Activated T-cell treated with anti-CD3 and anti-CD28 coated beads for 4 hours (primary cell): Measurements from ENCODE around the gene SOCS1.

Experiments used
- DNase-seq: peaks from one replicate; pipeline ENCODE4 v3.0.0-alpha.2; 2020

Gene SOCS1

DNA sequence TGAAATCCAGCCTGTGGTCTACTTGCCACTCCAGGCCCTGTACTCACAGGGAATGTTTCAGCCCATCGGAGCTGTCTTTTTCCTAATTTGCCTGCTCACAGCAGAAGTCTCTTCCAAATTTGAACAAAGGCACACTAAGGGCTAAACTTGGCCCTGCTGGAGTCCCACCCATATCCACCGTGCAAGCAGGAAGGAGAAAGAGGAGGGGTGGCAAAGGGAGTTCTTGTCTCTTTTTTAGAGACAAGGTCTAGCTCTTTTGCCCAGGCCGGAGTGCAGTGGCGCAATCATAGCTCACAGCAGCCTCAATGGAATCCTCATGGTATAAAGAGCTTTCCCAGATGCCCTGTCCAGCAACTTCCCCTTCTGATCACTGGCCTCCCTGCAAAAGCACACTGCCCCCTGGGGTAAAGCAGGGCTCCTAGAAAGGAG, 27.8 kb upstream of the SOCS1 start:
- no peak for DNase-seq

DNA sequence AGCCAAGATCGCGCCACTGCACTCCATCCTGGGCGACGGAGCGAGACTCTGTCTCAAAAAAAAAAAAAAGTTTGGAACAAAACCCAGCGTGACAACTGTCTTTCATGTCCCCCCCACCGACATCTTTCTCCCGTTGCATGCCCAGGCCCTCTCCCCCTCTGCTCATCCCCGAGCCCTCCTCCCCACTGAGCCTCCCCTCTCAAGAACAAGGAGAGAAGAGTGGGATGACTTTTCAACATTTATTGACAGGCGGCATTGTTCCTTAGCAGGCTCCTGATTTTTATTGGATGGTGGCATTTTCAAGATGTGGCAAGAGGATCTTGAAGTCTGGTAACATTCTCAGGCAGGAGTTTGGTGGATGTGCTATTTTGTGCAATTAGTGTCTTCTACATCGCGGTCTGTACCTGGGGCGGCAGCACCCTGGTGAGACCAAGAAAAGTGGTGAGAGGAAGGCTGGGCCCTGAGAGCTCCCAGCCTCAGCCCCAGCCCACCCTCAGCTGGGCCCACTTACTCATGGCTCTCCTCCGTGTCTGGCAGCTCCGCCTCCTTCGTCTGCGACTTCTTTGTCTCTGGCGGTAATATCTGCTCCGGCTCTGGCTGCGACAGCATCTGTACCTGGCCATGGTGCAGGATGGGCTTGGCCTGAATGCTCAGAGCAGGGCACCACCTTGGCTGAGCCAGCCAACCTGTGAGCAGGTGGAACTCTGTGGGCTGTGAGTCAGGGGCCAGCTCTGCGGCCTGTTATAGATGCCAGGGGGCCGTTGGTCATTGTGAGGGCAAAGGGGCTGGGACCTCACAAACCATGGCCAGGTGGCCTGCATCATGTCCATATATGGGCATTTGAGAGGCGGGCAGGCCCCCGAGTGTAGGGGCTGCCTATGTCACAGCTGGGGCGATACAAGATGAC, 24.9 kb upstream of the SOCS1 start, which contains the start of gene PRM1:
Gene PRM1 (minus strand): TSS at position 715 of the 907 bp plus-strand sequence. CDS start 92 bp downstream, at position 623.
- DNase-seq = no peak

DNA sequence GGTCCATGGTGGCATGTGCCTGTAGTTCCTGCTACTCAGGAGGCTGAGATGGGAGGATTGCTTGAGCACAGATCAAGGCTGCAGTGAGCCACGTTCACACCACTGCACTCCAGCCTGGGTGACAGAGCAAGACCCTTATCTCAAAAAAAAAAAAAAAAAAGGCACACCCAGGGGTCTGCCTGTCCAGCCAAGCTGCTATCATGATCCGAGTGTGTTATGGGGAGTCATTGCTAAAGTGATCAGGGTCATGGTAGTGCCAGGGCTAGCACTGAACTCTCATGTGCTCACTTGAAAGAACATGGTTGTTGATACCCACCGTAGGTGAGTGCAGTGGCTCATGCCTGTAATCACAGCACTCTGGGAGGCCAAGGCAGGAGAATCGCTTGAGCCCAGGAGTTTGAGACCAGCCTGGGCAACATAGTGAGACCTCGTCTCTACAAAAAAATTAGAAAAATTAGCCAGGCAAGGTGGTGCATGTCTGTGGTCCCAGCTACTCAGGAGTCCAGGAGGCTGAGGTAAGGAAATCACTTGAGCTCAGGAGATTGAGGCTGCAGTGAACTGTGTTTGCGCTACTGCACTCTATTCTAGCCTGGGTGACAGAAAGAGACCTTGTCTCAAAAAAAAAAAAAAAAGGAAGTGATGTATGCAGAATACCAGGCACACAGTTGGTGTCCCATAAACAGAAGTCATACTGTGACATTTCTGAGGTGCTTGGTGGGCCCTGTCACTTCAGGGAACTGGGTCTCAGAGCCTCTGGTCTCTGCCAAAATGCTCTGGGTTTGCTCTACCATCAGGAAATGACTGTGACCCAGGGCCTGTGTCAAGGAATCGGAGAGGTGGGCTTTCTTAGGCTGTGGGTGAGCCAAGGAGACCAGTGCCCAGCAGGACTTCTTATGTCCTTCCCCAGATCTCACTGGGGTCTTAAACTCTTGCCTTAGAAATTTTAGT, 23.0 kb upstream of the SOCS1 start:
- DNase-seq = no peak

DNA sequence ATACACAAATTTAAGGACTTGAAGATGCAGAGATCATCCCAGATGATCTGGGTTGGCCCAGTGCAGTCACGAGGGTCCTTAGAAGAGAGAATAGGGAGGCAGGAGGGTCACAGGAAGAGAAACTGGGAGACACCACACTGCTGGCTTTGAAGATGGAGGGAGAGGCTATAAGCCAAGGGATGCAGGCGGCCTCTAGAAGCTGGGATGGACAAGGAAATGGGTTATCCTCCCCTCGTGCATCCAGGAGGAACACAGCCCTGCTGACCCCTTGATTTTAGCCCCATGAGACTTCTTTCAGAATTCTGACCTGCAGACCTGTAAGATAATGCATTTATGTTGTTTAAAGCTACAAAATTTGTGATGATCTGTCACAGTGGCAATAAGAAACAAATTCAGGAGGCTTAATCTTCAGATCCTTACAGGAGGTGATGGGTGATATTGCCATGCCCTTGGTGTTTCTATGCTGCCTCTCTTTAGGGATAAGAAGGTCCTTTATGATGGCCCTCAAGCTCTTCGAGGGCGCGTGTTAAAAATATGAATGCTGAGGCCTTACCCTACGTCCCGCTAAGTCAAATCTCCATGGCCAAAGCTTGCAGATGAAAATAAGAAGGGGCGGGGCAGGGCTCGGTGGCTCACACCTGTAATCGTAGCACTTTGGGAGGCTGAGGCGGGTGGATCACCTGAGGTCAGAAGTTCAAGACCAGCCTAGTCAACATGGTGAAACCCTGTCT, 21.8 kb upstream of the SOCS1 start:
- no peak for DNase-seq

DNA sequence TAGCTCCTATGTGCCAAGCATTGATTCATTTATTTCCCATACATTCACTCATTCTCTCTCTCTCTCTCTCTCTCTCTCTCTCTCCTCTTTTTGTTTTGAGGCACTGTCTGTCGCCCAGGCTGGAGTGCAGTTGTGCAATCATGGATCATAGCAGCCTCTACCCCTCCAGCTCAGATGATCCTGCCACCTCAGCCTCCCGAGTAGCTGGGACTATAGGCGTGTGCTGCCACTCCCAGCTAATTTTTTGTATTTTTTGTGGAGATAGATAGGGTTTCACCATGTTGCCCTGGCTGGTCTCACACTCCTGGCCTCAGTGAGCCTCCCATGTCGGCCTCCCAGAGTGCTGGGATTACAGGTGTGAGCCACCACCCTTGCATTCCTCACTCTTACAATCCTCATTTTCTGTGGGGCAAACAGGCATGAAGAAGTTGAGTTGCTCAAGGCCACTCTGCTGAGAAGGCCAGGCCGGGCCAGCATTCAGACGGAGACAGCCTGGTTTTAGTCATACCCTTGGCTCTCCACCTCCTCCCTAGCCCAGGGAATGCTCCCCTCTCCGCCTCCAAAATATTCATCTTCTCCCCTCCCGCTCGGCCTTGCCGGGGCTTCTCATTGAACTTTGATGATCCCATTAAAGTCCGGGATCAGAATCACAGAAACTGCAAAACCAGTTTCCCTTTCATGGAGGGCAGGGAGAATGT, 21.0 kb upstream of the SOCS1 start:
- DNase-seq = no peak

DNA sequence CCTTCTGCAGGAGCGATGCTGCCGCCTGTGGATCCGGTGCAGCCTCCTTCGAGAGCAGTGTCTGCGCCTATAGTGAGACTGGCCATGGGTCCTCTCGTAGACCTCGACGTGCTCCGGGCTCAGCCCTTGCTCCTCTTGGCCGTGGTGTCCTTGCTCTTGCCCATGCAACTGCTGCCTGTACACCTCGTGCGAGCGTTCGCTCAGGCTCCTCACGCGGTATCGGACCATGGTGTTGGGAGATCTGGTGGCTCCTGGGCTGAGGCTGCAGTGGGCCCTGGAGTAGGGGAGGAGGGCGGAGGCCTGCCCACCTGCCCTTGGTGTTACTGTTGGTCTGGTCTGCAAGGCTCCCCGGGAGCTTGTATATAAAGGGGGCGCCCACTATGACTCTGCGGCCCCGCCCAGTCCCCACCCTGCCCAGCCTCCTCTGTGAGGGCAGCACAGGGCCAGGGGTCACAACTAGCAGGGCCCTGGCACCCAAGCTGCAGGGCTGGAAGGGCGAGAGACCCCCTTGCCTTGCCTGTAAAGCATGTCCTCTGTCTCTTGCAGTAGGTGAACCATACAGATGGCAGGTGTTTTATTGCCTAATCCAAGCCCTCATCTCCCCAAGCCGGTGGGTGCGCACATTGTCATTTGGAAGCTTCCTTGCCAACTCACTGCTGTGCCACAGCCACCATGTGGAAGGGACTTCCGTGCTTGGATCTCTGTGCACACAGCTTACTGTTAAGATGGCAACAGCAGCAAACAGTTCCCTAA, 20.3 kb upstream of the SOCS1 start, which contains the start of gene PRM2:
Gene PRM2 (minus strand): TSS at position 338 of the 753 bp plus-strand sequence. CDS start 110 bp downstream, at position 228.
- DNase-seq = no peak

DNA sequence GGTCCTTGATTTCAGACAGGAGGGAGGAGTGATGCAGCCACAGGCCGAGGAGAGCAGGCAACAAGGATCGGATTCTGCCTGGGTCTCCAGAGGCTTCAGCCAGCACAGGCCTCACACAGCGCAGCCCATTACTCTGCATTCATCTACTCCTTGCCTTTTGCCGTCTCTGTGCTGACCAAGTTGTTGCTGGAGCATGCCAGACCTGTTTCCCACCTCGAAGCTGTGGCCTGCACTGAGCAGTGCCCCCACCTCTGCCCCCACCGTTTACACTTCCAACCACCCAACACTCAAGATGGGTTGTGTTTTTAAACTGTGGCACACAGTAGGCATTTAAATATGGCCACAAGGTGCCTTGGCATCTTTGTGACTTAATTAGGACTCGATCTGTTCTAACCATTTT, 19.0 kb upstream of the SOCS1 start:
- no peak for DNase-seq

DNA sequence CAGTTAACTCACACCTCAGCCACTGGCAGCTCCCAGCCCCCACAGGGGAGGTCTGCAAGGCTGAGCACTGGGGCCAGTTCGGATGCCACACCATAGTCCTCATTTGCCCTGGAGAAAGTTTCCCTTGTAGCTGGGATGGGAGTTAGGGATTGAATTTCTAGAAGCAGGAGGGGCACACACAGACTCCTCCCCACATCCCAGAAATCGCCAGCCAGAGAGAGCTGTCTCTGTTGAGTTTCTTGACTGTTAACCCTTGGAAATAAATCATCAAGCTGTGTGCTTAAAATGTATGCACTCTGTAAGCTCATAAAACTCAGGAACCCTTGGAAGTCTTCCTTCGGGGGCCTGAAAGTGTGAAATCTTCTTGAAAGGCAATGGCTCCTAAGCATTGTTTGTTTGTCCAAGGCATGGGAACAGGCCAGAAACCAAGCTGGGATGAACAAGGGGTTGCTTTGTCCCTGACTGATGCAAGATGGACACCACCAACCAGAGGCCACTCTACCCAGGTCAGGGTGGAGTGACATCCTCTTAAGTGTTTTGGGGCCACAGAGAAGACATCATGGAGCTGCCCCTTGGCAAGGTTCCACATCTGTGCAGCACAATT, 17.8 kb upstream of the SOCS1 start:
- DNase-seq = no peak

DNA sequence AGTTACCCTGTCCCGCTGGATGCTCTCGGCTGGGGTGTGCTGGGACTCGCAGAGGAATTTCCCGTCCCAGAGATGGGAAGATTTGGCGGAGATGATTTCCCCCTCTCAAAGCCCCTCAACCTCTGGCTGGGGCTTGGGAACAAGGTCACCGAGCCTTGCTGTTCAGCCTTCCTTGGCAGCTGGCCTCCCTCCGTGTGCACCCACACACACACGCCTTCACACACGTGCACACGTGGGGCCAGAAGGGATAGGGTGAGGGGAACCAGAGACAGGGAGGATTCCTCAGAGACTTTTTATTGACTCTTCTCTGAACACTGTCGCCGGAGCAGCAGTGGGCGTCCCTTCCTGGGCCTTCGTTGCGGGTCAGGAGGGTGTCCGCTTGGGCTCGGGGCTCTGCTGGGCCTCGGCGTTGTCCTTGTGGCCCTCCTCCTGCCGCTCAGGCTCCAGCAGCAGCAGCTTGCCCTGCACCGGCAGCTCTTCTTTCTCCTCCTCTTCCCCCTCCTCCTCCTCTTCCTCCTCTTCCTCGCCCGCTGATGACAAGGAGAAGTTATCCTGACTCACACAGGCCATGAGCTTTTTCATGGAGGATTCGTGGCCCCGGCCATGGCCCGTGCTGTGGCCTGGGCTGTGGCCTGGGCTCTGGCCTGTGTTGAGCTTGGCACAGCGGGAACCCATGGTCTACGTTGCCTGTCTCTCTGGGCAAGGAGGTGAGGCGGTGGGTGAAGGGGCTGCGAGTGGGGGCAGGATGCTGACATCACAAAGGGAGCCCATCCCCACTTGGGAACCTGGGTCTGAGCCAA, 17.1 kb upstream of the SOCS1 start, which contains the start of gene PRM3:
Gene PRM3 (minus strand): TSS at position 709 of the 800 bp plus-strand sequence. CDS start 34 bp downstream, at position 675.
- DNase-seq = no peak

DNA sequence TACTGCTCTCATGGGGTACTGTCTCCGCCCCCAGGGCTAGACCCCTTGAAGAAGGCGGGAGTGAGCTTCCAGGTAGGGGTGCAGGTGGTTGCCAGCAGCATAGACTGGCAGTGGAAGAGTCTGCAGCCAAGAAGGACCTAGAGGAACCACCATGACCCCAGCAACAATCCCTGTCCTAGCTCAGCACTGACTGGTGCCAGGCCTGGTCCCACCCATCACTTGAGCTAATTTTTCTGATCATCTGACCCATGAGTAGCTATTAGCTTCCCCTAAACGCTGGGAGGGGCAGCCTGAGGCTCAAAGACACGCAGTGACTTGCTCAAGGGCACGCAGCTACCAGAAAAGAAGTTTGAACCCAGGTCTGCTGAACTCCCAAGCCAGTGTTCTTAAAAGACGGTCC, 16.5 kb upstream of the SOCS1 start:
- no peak for DNase-seq

DNA sequence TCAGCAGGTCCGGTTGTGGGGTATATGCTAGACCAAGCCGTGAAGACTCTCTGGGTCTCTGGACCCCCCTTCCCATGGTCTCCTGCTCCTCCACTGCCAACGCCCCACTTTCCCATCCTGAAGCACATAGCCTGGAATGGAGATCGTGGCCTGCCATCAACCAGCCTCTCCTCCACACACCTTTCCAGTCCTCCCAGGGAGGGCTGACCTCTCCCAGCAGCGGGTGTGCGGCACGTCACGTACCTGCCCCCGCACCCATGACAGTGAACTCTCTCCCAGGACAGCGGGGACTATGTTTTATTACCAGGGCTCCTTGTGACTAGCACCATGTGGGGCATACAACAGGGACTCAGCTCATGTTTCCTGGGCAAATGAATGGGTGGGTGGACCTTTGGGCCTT, 15.6 kb upstream of the SOCS1 start:
- no peak for DNase-seq

DNA sequence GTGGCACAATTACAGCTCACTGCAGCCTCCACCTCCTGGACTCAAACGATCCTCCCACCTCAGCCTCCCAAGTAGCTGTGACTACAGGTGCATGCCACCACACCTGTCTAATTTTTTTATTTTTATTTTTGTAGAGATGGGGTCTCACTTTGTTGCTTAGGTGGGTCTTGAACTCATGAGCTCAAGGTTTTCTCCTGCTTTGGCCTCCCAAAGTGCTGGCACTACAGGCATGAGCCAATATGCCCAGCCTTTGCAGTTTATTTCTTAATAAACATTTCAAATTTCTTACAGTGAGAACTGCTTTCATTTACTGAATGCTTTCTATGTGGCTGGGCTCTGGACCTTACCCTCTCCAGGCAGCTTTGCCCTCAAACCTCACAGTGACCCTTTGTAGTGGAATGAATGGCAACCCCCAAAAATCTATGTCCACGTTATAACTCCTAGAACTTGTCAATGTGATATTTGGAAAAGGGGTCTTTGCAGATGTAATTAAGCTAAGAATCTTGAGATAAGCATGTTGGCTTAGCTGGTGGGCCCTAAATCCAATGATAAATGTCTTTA, 14.7 kb upstream of the SOCS1 start:
- no peak for DNase-seq

DNA sequence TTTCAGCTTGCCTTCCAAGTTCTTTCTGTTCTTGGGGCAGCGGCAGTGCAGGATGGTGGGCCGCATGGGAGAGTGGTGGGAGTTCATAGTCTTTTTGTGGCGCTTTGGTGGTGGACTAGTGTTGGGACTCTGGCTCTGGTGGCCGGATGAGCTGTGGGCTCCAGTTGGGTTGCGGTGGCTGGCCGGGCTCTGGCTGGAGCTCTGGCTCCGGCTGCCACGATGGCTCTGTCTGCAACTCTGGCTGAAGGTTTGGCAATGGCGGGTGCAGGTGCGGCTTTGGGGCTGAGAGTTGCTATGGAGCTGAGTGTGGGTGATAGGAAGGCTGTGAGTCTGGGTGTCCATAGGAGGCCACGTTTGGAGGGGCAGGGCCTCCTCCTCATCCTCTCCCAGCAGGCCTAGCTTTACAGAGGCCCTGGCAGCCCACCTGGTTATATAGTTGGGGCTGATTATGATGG, 12.9 kb upstream of the SOCS1 start, which contains the start of gene TNP2:
Gene TNP2 (minus strand): TSS at position 405 of the 455 bp plus-strand sequence. CDS start 63 bp downstream, at position 342.
- DNase-seq = no peak

DNA sequence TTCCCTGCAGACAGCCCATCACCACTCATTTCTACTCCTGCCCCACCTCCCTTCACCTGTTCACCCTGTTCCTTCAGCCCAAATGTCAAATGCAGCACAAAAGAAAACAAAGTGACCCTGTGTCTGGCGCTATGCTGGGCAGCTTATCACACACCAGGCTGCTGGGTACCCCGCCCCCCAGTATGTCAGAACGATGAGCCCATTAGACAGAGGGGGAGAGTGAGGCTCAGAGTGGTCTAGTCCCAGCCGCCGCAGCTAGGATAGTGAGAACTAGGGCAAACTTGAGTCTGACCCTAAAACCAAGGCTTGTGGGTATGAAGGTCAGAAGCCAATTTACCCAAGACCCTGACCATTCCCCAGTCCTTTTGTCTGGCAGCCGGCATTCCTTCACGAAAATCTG, 9.1 kb upstream of the SOCS1 start:
- DNase-seq = no peak

DNA sequence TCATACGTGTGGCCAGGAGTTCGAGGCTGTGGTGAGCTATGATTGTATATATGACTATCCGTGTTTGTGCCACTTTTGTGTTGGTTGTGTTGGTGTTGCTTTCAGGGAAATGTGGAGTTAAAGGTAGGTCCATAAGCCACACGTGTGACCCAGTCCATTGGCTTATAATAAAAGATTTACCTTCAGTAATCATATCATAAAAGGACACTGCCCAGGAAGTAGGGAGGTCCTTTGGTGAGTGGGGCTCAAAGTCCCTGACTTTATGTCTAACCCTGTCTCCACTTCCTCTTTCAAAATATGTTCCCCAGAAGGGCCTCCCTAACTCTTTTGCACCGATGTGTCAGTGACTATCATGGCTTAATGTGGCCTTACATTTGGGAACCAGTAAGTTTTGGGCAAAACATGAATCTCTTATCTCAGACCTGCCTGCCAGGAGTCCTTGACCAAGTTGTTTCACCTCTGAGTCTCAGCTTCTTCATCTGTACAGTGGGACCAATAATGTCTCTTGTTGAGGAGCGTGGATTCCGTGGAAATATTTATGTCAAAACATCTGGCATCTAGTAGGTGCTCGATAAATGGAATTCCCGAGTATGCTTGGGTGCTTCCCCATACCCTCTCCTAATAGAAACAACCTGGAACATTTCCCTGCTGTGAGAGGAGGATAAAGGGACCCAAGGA, 8.3 kb upstream of the SOCS1 start:
- no peak for DNase-seq

DNA sequence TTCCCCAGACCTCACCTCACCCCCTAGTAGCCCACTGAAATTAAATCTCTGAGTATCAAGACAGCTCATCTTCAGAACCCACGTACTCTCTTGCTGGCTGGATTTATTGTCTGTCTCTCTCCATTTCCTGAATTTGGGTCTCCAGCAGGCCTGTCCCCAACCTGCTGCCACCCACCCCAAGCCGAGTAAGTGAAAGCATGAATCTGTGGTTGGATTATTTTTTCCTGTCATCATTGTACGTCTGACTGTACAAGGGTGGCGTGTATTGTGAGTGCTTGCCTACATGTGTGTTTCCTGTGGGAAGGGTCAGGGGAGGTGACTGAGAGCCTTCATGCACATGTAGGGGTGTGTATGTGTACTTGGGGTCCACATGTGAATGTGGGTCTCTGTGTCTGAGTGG, 7.7 kb upstream of the SOCS1 start:
- peak; percentile 27 for DNase-seq

DNA sequence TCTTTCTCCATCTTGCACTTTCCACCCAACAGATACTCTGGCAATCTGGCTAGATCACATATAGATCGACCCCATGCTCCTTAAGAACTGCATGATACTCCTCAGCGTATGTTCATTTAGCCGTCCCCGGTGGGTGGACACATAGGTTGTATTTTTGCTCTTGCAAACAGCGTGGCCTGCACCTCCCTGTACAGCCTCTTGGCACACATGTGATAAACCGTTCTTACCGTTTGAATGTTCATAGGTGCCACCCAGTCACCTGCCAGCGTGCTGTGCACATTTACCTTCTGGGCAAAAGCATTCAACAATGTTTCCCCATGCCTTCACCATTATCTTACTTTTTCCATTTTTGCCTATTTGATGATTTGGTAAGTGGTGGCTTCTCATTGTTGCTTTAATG, 6.9 kb upstream of the SOCS1 start:
- no peak for DNase-seq

DNA sequence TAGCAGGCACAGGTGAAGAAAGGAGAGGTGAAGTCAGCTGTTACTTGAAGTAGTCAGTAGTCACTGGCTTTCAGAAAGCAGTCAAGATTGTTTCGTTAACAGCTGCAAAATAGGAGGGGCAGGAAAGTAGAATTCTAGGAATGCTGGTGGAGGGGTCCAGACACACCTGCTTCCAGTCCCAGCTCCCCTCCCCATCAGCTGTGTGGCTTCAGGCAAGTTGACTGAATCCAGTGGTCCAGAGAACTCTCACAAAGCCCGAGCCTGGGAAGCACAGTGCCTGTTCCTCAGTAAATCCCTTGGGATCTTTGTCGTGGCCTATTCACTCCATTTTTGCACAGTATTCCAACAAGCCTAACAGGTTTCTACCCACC, 4.6 kb upstream of the SOCS1 start:
- no peak for DNase-seq
